Measurements from ENCODE around the gene ACE.
A peak's percentile ranks its signal among the peaks of the same experiment; 100 is the strongest.

The ACE gene

GRCh38 chr17:63475491-63476412 lies 1.1 kb upstream of the ACE start:
- no peak for DNase-seq

GRCh38 chr17:63476459-63476853 lies 405 bp upstream of the ACE start:
- DNase-seq: no peak

DNA sequence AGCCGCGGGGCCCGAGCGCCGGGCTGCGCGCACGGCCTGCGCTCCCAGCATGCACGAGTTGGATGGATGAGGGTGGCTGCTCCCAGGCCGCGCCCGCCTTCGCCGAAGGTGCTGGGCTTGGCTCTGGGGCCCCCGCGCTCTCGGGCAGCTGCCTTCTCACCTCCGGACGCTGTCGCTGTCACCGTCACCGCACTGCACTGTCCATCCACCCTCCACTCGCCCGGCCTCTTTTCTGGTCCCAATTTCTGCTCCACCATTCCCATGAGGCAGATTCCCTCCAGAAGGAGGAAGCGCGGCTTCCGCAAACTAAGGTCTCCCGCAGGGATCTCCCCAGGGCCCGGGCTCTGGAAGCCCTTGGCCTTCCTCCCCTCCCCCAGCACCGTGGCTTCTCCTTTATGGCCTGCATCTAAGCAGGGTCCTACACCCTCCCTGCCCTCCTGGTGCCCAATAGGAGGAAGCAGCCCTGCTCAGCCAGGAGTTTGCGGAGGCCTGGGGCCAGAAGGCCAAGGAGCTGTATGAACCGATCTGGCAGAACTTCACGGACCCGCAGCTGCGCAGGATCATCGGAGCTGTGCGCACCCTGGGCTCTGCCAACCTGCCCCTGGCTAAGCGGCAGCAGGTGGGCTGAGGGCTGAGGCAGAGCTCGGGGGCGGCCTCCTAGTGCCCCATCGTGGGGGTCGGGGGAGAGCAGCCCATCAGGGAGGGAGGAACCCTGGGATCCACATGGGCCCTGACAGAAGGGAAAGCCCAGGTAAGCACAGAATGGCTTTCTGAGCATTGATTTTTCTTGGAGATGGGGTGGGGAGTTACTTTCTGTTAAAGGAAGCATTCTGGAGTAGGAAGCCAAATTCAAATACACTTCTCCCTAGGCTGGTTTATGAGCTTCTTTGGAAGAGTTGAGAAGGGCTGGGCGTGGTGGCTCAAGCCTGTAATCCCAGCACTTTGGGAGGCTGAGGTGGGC lies 899 bp downstream of the ACE start:
- no peak for DNase-seq

GRCh38 chr17:63478814-63479494 lies 2.1 kb downstream of the ACE start:
- peak; percentile 46 for DNase-seq

- peak; percentile 64 for DNase-seq
These were observed 2.8 kb downstream of the ACE start for GRCh38 chr17:63479495-63480184.

GRCh38 chr17:63480192-63480784 lies 3.4 kb downstream of the ACE start:
- no peak for DNase-seq

DNA sequence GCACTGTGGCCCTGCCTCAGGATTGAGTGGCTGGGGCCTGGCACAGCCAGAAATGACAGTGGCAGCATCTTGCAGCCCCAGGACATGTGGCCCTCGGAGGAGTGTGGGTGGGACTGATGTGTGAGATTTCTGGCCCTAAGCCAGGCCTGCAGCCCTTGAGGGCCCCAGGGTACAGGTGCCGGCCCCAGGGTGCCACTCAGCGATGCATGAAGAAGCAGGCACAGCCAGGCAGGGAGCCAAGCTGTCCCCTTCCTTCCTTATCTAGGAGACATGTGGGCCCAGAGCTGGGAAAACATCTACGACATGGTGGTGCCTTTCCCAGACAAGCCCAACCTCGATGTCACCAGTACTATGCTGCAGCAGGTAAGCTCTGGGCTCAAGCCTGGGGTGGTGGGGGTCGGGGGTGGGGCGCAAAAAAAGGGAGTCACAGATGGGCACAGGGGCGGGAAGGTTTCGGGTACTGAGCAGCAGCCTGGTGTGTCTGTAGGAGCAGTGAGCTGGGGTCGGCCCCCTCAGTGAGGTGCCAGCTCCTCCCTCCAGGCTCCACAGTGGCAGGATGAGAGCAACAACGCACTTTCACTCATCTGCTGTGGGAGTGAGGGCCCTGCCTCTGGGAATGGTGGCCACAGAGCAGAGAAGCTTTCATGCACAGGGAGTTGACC lies 4.1 kb downstream of the ACE start:
- peak; percentile 99 for DNase-seq

- DNase-seq: no peak
These were observed 4.6 kb downstream of the ACE start for GRCh38 chr17:63481488-63481870.

GRCh38 chr17:63482509-63482908 lies 5.6 kb downstream of the ACE start:
- DNase-seq: no peak

GRCh38 chr17:63483038-63483437 lies 6.2 kb downstream of the ACE start:
- no peak for DNase-seq

DNA sequence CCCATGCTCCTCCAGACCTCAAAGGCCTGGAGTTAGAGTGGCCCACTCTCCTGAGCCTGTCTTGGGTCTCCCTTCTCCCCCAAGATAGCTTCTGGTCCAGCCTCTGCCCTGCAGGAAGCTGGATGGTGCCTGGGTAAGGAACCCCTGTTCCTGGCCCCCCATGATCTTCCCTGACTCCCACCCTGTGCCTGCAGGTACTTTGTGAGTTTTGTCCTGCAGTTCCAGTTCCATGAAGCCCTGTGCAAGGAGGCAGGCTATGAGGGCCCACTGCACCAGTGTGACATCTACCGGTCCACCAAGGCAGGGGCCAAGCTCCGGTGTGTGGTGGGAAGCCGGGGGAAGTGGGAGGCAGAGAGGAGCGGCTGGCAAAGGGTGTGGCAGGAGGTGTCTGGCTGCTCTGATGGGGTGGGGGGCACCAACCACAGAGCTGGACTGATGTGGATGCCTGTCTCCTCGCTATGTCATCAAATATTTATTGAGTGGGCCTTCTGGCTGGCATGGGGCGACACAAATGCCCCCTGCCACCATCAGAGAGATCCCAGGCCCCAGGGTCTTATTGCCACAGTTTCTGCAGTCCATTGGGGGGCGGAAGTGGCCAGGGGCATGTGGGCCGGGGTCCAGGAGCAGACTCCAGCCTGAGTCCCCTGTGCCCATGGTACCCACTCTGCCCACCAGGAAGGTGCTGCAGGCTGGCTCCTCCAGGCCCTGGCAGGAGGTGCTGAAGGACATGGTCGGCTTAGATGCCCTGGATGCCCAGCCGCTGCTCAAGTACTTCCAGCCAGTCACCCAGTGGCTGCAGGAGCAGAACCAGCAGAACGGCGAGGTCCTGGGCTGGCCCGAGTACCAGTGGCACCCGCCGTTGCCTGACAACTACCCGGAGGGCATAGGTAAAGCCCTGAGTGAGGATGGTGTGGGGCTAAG lies 7.1 kb downstream of the ACE start:
- no peak for DNase-seq

GRCh38 chr17:63486317-63487013 lies 9.6 kb downstream of the ACE start:
- no peak for DNase-seq

DNA sequence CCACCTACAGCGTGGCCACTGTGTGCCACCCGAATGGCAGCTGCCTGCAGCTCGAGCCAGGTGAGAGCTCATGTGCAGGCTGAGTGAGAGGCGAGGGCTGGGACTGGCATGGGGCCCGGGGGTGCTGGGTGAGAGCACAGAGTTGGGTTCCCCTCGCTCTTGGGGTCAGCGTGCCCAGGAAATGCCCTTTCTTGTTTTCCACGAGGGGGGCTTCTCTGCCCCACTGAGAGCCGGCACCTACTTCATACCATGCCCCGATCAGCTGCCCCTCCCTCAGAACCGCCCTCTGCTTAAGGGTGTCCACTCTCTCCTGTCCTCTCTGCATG lies 10.1 kb downstream of the ACE start:
- DNase-seq: no peak

DNA sequence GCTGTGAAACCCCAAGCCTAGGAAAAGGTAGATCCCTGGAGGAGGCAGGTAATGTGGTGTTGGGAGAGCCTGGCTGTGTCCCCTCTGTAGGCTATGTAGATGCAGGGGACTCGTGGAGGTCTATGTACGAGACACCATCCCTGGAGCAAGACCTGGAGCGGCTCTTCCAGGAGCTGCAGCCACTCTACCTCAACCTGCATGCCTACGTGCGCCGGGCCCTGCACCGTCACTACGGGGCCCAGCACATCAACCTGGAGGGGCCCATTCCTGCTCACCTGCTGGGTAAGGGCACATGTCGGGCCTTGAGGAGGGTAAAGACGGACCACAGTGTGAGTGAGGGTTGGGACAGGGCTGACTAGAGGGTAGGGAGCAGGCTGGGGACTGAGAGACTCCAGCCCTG lies 12.0 kb downstream of the ACE start:
- DNase-seq: no peak

DNA sequence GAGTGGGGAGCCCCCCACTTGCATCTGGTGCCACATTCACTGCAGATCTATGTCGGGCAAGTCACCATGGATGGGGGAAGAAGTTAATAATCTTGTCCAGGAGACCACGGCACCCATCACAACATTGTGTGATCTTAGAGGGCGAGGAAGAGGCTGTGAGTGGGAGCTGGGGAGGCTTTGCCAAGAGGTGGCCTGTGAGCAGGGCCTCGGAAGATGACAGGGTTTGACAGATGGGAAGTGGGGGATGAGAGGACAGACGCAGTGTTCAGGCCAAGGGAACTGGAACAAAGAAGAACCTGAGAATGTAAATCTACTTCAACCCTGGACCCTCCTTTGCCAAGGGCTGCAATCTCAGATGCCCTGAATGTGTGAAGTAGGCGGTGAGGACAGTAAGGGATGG lies 12.4 kb downstream of the ACE start:
- DNase-seq: no peak

- no peak for DNase-seq
These were observed 13.5 kb downstream of the ACE start for GRCh38 chr17:63490329-63490728.

DNA sequence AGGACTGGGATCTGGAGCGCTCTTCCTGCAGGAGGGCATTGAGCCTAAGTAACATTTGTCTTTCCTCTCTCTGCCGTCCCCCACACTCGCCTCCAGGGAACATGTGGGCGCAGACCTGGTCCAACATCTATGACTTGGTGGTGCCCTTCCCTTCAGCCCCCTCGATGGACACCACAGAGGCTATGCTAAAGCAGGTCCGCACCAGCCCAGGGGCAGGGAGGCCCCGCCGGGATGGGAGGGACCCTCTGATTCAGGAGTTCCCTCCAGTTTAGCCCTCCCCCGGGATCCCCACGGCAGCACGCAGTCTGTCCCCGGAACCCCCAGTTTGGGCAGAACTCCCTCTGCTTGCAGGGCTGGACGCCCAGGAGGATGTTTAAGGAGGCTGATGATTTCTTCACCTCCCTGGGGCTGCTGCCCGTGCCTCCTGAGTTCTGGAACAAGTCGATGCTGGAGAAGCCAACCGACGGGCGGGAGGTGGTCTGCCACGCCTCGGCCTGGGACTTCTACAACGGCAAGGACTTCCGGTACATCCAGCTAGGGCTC lies 14.1 kb downstream of the ACE start:
- no peak for DNase-seq

GRCh38 chr17:63491413-63491812 lies 14.6 kb downstream of the ACE start:
- no peak for DNase-seq

DNA sequence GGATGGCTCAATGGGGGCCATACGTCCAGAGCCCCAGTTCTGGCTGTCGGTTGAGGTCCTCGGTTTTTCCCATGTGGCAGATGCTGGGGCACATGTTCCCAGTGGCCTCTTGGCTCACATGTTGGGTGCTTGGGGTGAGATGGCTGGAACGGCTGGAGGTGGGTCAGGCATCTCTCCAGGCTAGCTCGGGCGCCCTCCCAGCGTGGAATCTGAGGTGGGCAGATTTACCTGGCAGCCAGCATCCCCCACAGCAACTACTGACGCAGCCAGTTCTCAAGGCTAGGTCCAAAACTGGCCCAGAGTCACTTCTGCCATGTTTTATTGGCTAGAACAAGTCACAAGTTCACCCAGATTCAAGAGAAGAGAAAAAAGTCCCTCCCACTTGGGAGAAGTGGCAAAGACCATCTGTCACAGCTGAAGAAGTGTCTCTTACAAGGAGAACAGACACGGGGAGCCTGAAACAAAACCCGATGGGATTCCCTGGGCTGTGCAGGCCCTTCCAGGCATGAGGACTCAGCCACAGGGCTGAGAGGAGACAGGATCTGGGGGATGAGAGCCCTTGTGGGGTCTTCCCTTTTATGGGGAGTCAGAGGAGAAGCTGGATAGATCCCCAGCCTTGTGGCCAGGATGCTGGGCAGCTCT lies 15.2 kb downstream of the ACE start:
- no peak for DNase-seq

Measured in NCI-H1694 treated with DMSO at 0.1 percent for 48 hours (cell line).